Right lobe of liver (tissue), 6 donors: ENCODE results near the gene C11orf42. TPM values are rescaled to one million over a fixed set of nuclear protein-coding genes. Genes with fewer than 3 reads are reported as not detected.

Source experiments
- ATAC-seq, 4 donors: fragments of 200-7000 bp; cut with Tn5 transposase; one replicate each; pipeline ENCODE4 v1.9.1; 2020; ENCODE audit warnings: mild to moderate bottlenecking in 4 of 4, moderate library complexity in 4 of 4
- DNase-seq, 3 donors: peaks; one replicate each; pipeline ENCODE4 v3.0.0-alpha.2; 2020
- H3K27ac ChIP-seq, 3 donors: fragments of 200-600 bp; one replicate each; pipeline ENCODE4 v1.8.0; 2022
- H3K27me3 ChIP-seq, 2 donors: fragments of 200-600 bp; one replicate each; pipeline ENCODE4 v1.8.0; 2022
- H3K36me3 ChIP-seq, 4 donors: fragments of 200-600 bp; sonication (generic) in 1 of 4; one replicate each; pipeline versions ENCODE4 v1.5.1 to v1.8.0; 2017 to 2022; ENCODE audit warnings: control low read depth in 1 of 4
- H3K4me1 ChIP-seq, 4 donors: fragments of 200-600 bp; sonication (generic) in 1 of 4; one replicate each; pipeline versions ENCODE4 v1.5.1 to v1.8.0; 2017 to 2022; ENCODE audit warnings: control low read depth in 1 of 4
- H3K4me3 ChIP-seq, 3 donors: fragments of 200-600 bp; one replicate each; pipeline ENCODE4 v1.8.0; 2022
- H3K9me3 ChIP-seq, 4 donors: fragments of 200-600 bp; sonication (generic) in 1 of 4; one replicate each; pipeline versions ENCODE4 v1.5.1 to v1.8.0; 2017 to 2022; ENCODE audit warnings: control low read depth in 1 of 4
- CTCF ChIP-seq, 4 donors: fragments of 200-600 bp in 3 of 4; fragments of 450-650 bp in 1 of 4; IDR thresholded peaks; one replicate each; pipeline versions ENCODE4 v1.5.1 to v1.8.0; 2016 to 2022; ENCODE audit warnings: antibody characterized with exemption in 4 of 4, mild to moderate bottlenecking in 2 of 4
- POLR2A ChIP-seq: fragments of 450-650 bp; IDR thresholded peaks from one replicate; pipeline ENCODE4 v1.6.1; 2017; ENCODE audit warnings: antibody characterized with exemption, mild to moderate bottlenecking
- WGBS: methylation state at CpG from one replicate; pipeline ENCODE4 v1.1.6; 2018; ENCODE audit warnings: low coverage, low lambda C conversion rate; ENCODE audit not compliant: insufficient coverage; ENCODE audit errors: missing lambda C conversion rate; 5-methylcytosine and 5-hydroxymethylcytosine counted together
- intact Hi-C, 2 donors: fragments of 100-400 bp; cut with DNase I; formaldehyde crosslinking; loops; one replicate each; pipeline versions ENCODE4 v1.11.2 to v1.14.1; 2022
- total RNA-seq, 6 experiments: library from RNA; depleted of rRNA in 2 of 6; stranded (reverse); fragments of >200 nt in 2 of 6; fragmentation: NEBNext Ultra II Directional in 3 of 6; extraction: Animal tissue kit (Norgen Biotek cat#: 25700) in 3 of 6; gene quantifications; one replicate each; pipeline versions ENCODE4 v1.1.0 to v1.2.4, GENCODE V29; 2016 to 2023
- donor health status: DM: no; HTN: yes; CAD: no.
- donor health status: DM: no; HTN: no; CAD: no.
- donor health status: DM: no; HTN: no; CAD: no.
- donor health status: DM: no; HTN: yes; CAD: no.
- donor health status: DM: no; HTN: yes; CAD: no.

C11orf42 gene
- total RNA-seq, 6 experiments from 2014 or later = not detected

GRCh38 chr11:6258141-6258540 lies 52.8 kb downstream of the C11orf42 start:
- H3K4me1 ChIP-seq = peaks cover 0 to 9% (median 2%) of the 10 kb centered on the region in 4 donors
- TF ChIP-seq POLR2A = no peak
- TF ChIP-seq CTCF (IDR thresholded peaks at IDR 0.05) = no peak
- H3K27ac ChIP-seq = no peak overlapping the region
- no peaks in the 10 kb centered on the region for H3K9me3 ChIP-seq
- intact Hi-C loops = no loop called here
- ATAC-seq (no peak), DNase-seq (no peak)
- peaks cover 4 to 5% of the 10 kb centered on the region in 2 donors for H3K27me3 ChIP-seq
- 81% methylated on average over 3 of the region's 3 CpGs for WGBS
- no peaks in the 10 kb centered on the region for H3K36me3 ChIP-seq
- no peak overlapping the region for H3K4me3 ChIP-seq

- H3K9me3 ChIP-seq = no peaks in the 10 kb centered on the region
- no peak overlapping the region for H3K4me3 ChIP-seq
- intact Hi-C loops = no loop called here
- no peak overlapping the region for H3K27ac ChIP-seq
- no peak for DNase-seq
- ATAC-seq = peak; percentile 8 to 33 (median 17)
- TF ChIP-seq POLR2A = no peak
- TF ChIP-seq CTCF (IDR thresholded peaks at IDR 0.05) = no peak
- H3K4me1 ChIP-seq = peaks cover 0 to 9% (median 2%) of the 10 kb centered on the region in 4 donors
- no peaks in the 10 kb centered on the region for H3K36me3 ChIP-seq
- H3K27me3 ChIP-seq = peaks cover 4 to 5% of the 10 kb centered on the region in 2 donors
- 11% methylated on average over 16 of the region's 16 CpGs for WGBS
These were observed 53.3 kb downstream of the C11orf42 start for GRCh38 chr11:6258571-6259081.

- WGBS = 23% methylated on average over 3 of the region's 5 CpGs
- H3K4me3 ChIP-seq = no peak overlapping the region
- TF ChIP-seq CTCF (IDR thresholded peaks at IDR 0.05) (no peak), POLR2A (no peak)
- intact Hi-C loops = no loop called here
- H3K36me3 ChIP-seq = no peaks in the 10 kb centered on the region
- H3K4me1 ChIP-seq = peaks cover 0 to 9% (median 2%) of the 10 kb centered on the region in 4 donors
- no peak overlapping the region for H3K27ac ChIP-seq
- H3K27me3 ChIP-seq = peaks cover 4 to 5% of the 10 kb centered on the region in 2 donors
- no peaks in the 10 kb centered on the region for H3K9me3 ChIP-seq
- no peak for DNase-seq
- no peak for ATAC-seq
These were observed 54.9 kb downstream of the C11orf42 start for GRCh38 chr11:6260207-6260726.

Other genes starting within 250 kb of the C11orf42 start
- not detected for gene OR56A5, start 237.1 kb upstream of the C11orf42 start, total RNA-seq
- not detected for gene OR52L1, start 218.6 kb upstream of the C11orf42 start, total RNA-seq
- under 1 TPM in 1 of 6 experiments, not detected in 5; 0.04 TPM for gene OR56A4, start 198.6 kb upstream of the C11orf42 start, total RNA-seq
- not detected for gene OR56A1, start 174.8 kb upstream of the C11orf42 start, total RNA-seq
- not detected for gene OR56B4, start 97.9 kb upstream of the C11orf42 start, total RNA-seq
- gene OR52B2, start 35.2 kb upstream of the C11orf42 start, total RNA-seq = under 1 TPM in 1 of 6 experiments, not detected in 5; 0.20 TPM
- not detected for gene OR52W1, start 6.3 kb upstream of the C11orf42 start, total RNA-seq
- gene FHIP1B, start 29.1 kb downstream of the C11orf42 start, total RNA-seq = 10 to 100 TPM; 20.3 to 37.5 (median 27.8) TPM
- gene CNGA4, start 33.5 kb downstream of the C11orf42 start, total RNA-seq = under 1 TPM in 1 of 6 experiments, not detected in 5; 0.25 TPM
- not detected for gene CCKBR, start 54.3 kb downstream of the C11orf42 start, total RNA-seq
- gene CAVIN3, start 114.9 kb downstream of the C11orf42 start, total RNA-seq = 10 to 100 TPM in 1 of 6 experiments, 1 to 10 TPM in 5; 2.6 to 11.2 (median 4.1) TPM
- 10 to 100 TPM; 45.3 to 77.9 (median 57.3) TPM for gene SMPD1, start 184.9 kb downstream of the C11orf42 start, total RNA-seq
- gene APBB1, start 213.5 kb downstream of the C11orf42 start, total RNA-seq = 1 to 10 TPM; 3.3 to 5.6 (median 3.8) TPM
- gene HPX, start 235.4 kb downstream of the C11orf42 start, total RNA-seq = 1,000 to 10,000 TPM; 3,555 to 5,250 (median 4,456) TPM